HepG2 (cell line): ENCODE results near the gene SERPIND1. TPM values are rescaled to one million over a fixed set of nuclear protein-coding genes. Genes with fewer than 3 reads are reported as not detected.
A peak's percentile ranks its signal among the peaks of the same experiment; 100 is the strongest.

Experiments
- ATF7-NPFF ChIP-seq: sonication (generic); formaldehyde crosslinking; IDR thresholded peaks from 2 replicates; pipeline ENCODE4 v1.8.1; 2023; ENCODE audit warnings: mild to moderate bottlenecking, low read depth, missing genetic modification reagents, moderate library complexity
- HNRNPH1 ChIP-seq: fragments of 200-400 bp; formaldehyde crosslinking; optimal IDR thresholded peaks from 2 replicates; pipeline ENCODE3; 2017; ENCODE audit warnings: mild to moderate bottlenecking, low read depth, low read length
- IRF2 ChIP-seq: IDR thresholded peaks from 2 replicates; pipeline ENCODE4 v1.6.1; 2018; ENCODE audit warnings: missing genetic modification reagents, missing compliant biosample characterization
- IRF9 ChIP-seq: sonication (generic); formaldehyde crosslinking; IDR thresholded peaks from 2 replicates; pipeline ENCODE4 v1.8.0; 2022; ENCODE audit warnings: missing genetic modification reagents, mild to moderate bottlenecking, borderline replicate concordance
- NONO ChIP-seq, 2 experiments: fragments of 450-650 bp in 1 of 2; sonication (generic) in 1 of 2; formaldehyde crosslinking in 1 of 2; IDR thresholded peaks in 1 of 2; conservative IDR thresholded peaks in 1 of 2; 2 replicates each; pipeline versions ENCODE4 v1.6.1 to v1.8.0; 2017 to 2022; ENCODE audit warnings: mild to moderate bottlenecking in 1 of 2, missing genetic modification reagents in 1 of 2, moderate library complexity in 1 of 2
- PRMT3 ChIP-seq: sonication (generic); formaldehyde crosslinking; IDR thresholded peaks from 2 replicates; pipeline ENCODE4 v1.8.1; 2022; ENCODE audit warnings: low read depth, mild to moderate bottlenecking, moderate library complexity, missing genetic modification reagents, borderline replicate concordance
- RERE ChIP-seq: IDR thresholded peaks from 2 replicates; pipeline ENCODE4 v1.6.1; 2016; ENCODE audit warnings: low read depth, missing genetic modification reagents, missing compliant biosample characterization
- RFX3 ChIP-seq: IDR thresholded peaks from 2 replicates; pipeline ENCODE4 v1.6.1; 2016; ENCODE audit warnings: missing biosample characterization, missing genetic modification reagents
- ZEB1 ChIP-seq: IDR thresholded peaks from 2 replicates; pipeline ENCODE4 v1.6.1; 2012; ENCODE audit warnings: mild to moderate bottlenecking, low read depth, inconsistent platforms; ENCODE audit not compliant: insufficient replicate concordance
- ZFP36L2 ChIP-seq: sonication (generic); formaldehyde crosslinking; IDR thresholded peaks from 2 replicates; pipeline ENCODE4 v1.4.0; 2020; ENCODE audit warnings: missing genetic modification reagents
- ZNF512 ChIP-seq: sonication (generic); formaldehyde crosslinking; IDR thresholded peaks from 2 replicates; pipeline ENCODE4 v1.4.0; 2020; ENCODE audit warnings: mild to moderate bottlenecking, missing genetic modification reagents
- ZNF597 ChIP-seq: sonication (generic); formaldehyde crosslinking; IDR thresholded peaks from 2 replicates; pipeline ENCODE4 v1.5.0; 2020; ENCODE audit warnings: missing genetic modification reagents
- ZSCAN21 ChIP-seq: sonication (generic); formaldehyde crosslinking; IDR thresholded peaks from 2 replicates; pipeline ENCODE4 v1.8.0; 2022; ENCODE audit warnings: mild to moderate bottlenecking, missing genetic modification reagents, moderate library complexity, borderline replicate concordance
- ZUFSP ChIP-seq: sonication (generic); formaldehyde crosslinking; IDR thresholded peaks from 2 replicates; pipeline ENCODE4 v1.9.0; 2021; ENCODE audit warnings: missing genetic modification reagents, mild to moderate bottlenecking, borderline replicate concordance
- polyA plus RNA-seq, 8 experiments: library from polyadenylated mRNA; depleted of rRNA in 3 of 8; stranded (reverse) in 7 of 8; unstranded in 1 of 8; fragments of >200 nt; fragmentation: Illumina TruSeq in 4 of 8; extraction: Trizol in 4 of 8; gene quantifications; 2 replicates each; pipeline versions ENCODE4 v1.2.1 to v1.2.3, GENCODE V29; 2011 to 2016; ENCODE audit warnings: low read depth in 4 of 8, missing spikeins in 1 of 8, mixed read lengths in 1 of 8; ENCODE audit not compliant: insufficient read depth in 1 of 8
- total RNA-seq, 5 experiments: library from RNA; depleted of rRNA; stranded (reverse); fragments of >200 nt; fragmentation: Illumina TruSeq; extraction: Trizol; gene quantifications; 2 replicates each; pipeline ENCODE4 v1.2.3, GENCODE V29; 2016; ENCODE audit warnings: low read depth in 1 of 5
- TF ChIP-seq, protein P1 (sequence below): sonication (generic); formaldehyde crosslinking; conservative IDR thresholded peaks from 2 replicates; pipeline ENCODE4 v1.4.0; 2020; ENCODE audit warnings: missing genetic modification reagents

SERPIND1 gene
- total and polyA plus RNA-seq, 2 of the 13 experiments (the other 11 are each of a cell fraction or from before 2014, with no cell fraction given) = 111 to 350 TPM

- TF ChIP-seq IRF9 (CRISPR knock-in tag) = no peak; the same call in 1 of the 2 replicates
- TF ChIP-seq RERE (CRISPR knock-in tag) = no peak
- TF ChIP-seq NONO (IDR thresholded peaks at IDR 0.05) = no peak
- TF ChIP-seq NONO (CRISPR knock-in tag; conservative IDR thresholded peaks at IDR 0.05) = 0 out of 2 replicates have a peak, but pooled peaks have one; percentile 42
- TF ChIP-seq RFX3 (CRISPR knock-in tag) = no peak; the same call in 1 of the 2 replicates
- no peak for TF ChIP-seq ATF7-NPFF (CRISPR knock-in tag)
- TF ChIP-seq ZNF512 = no peak
- no peak for TF ChIP-seq PRMT3 (CRISPR knock-in tag)
- no peak for TF ChIP-seq ZNF597 (CRISPR knock-in tag)
- TF ChIP-seq HNRNPH1 = no peak
- TF ChIP-seq ZUFSP (CRISPR knock-in tag) = no peak
- no peak for TF ChIP-seq ZSCAN21 (CRISPR knock-in tag)
- TF ChIP-seq, protein P1, sequence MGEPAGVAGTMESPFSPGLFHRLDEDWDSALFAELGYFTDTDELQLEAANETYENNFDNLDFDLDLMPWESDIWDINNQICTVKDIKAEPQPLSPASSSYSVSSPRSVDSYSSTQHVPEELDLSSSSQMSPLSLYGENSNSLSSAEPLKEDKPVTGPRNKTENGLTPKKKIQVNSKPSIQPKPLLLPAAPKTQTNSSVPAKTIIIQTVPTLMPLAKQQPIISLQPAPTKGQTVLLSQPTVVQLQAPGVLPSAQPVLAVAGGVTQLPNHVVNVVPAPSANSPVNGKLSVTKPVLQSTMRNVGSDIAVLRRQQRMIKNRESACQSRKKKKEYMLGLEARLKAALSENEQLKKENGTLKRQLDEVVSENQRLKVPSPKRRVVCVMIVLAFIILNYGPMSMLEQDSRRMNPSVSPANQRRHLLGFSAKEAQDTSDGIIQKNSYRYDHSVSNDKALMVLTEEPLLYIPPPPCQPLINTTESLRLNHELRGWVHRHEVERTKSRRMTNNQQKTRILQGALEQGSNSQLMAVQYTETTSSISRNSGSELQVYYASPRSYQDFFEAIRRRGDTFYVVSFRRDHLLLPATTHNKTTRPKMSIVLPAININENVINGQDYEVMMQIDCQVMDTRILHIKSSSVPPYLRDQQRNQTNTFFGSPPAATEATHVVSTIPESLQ (CRISPR knock-in tag) = 0 out of 2 replicates have a peak, but pooled peaks have one; percentile 53
- peak; percentile 38 for TF ChIP-seq ZEB1
- no peak for TF ChIP-seq ZFP36L2
- TF ChIP-seq IRF2 (CRISPR knock-in tag) = peak; percentile 80; the same call in 1 of the 2 replicates
Measured at GRCh38 chr22:20773793-20774212, at the start of gene SERPIND1 (continued).
